SK-N-MC (cell line): ENCODE measurements around the gene MADCAM1.

Source experiments
- EZH2 ChIP-seq: fragments of 200-600 bp; sonication (generic); IDR thresholded peaks from one replicate; pipeline ENCODE4 v1.6.1; 2017; ENCODE audit warnings: antibody characterized with exemption
- POLR2AphosphoS5 ChIP-seq: IDR thresholded peaks from 2 replicates; pipeline ENCODE4 v1.6.1; 2012; ENCODE audit warnings: mild to moderate bottlenecking, low read depth, low read length, borderline replicate concordance

DNA sequence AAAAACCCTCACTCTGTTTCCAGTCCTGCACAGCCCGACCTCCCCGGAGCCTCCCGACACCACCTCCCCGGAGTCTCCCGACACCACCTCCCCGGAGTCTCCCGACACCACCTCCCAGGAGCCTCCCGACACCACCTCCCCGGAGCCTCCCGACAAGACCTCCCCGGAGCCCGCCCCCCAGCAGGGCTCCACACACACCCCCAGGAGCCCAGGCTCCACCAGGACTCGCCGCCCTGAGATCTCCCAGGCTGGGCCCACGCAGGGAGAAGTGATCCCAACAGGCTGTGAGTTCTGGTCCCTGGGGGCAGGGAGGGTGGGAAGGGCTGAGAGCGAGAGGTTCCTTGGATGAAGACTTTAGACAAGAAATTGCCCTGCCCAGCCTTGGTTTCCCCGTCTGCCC, 5.4 kb downstream of the MADCAM1 start:
- no peak for TF ChIP-seq EZH2
- no peak for TF ChIP-seq POLR2AphosphoS5
